GM12878 (cell line): ENCODE data around the gene DGKB. TPM values are rescaled to one million over a fixed set of nuclear protein-coding genes. Genes with fewer than 3 reads are reported as not detected.

ENCODE experiments used
- ATAC-seq: fragments of 200-7000 bp; cut with Tn5 transposase; 3 replicates; pipeline ENCODE4 v1.9.1; 2020; ENCODE audit warnings: mild to moderate bottlenecking, moderate library complexity
- BruUV-seq: library from RNA; stranded (reverse); fragments of 400-500 nt; replicated peaks from 2 replicates; lab custom pipeline; 2021; lab: Mats Ljungman, UMichigan
- CTCF ChIA-PET: fragments of 300-600 bp; sonication (Branson Sonifier 250); formaldehyde crosslinking; extraction: SDS; loops from one replicate; lab custom pipeline; 2021; ENCODE audit warnings: inconsistent platforms; lab: Yijun Ruan, JAX
- POLR2A ChIA-PET: fragments of 350-600 bp; formaldehyde crosslinking; extraction: SDS; loops from one replicate; lab custom pipeline; 2021; ENCODE audit warnings: inconsistent platforms; lab: Charles Lee
- RAD21 ChIA-PET: fragments of 300-600 bp; sonication (Branson Sonifier 250); formaldehyde crosslinking; loops from one replicate; lab custom pipeline; 2023; ENCODE audit warnings: antibody characterized with exemption; ENCODE audit not compliant: unreplicated experiment; lab: Charles Lee
- SMC1A ChIA-PET: fragments of 300-600 bp; sonication (Branson Sonifier 250); formaldehyde crosslinking; loops from one replicate; lab custom pipeline; 2023; ENCODE audit not compliant: unreplicated experiment, uncharacterized antibody; lab: Charles Lee
- DNase-seq: peaks from one replicate; pipeline ENCODE4 v3.0.0-alpha.2; 2011; ENCODE audit warnings: low read depth, low spot score
- FAIRE-seq: peaks from 3 replicates; lab custom pipeline; 2011; peaks lifted over from hg19 to GRCh38; lab: Jason Lieb, UNC
- H2AFZ ChIP-seq: 2 replicates; pipeline ENCODE4 v1.6.0; 2011; ENCODE audit warnings: low read depth, low read length, control low read depth; ENCODE audit not compliant: control insufficient read depth
- H3K27ac ChIP-seq: 2 replicates; pipeline ENCODE4 v1.5.1; 2011; ENCODE audit warnings: control low read depth; ENCODE audit not compliant: control insufficient read depth, insufficient read depth
- H3K27me3 ChIP-seq, 2 experiments: replicated peaks in 1 of 2; 2 replicates each; pipeline versions ENCODE4 v1.6.0 to v1.6.1; 2011; ENCODE audit warnings: low read length in 1 of 2; ENCODE audit not compliant: control insufficient read depth in 2 of 2, insufficient read depth in 2 of 2
- H3K36me3 ChIP-seq, 2 experiments: 2 replicates each; pipeline ENCODE4 v1.5.1; 2011; ENCODE audit warnings: low read length in 1 of 2; ENCODE audit not compliant: control insufficient read depth in 2 of 2, insufficient read depth in 2 of 2
- H3K4me1 ChIP-seq: 2 replicates; pipeline ENCODE4 v1.6.1; 2011; ENCODE audit warnings: mild to moderate bottlenecking, low read length, moderate library complexity, mixed read lengths; ENCODE audit not compliant: control insufficient read depth, insufficient read depth
- H3K4me2 ChIP-seq: 2 replicates; pipeline ENCODE4 v1.6.0; 2011; ENCODE audit warnings: control low read depth; ENCODE audit not compliant: control insufficient read depth, insufficient read depth
- H3K4me3 ChIP-seq: fragments of 200-600 bp; sonication (generic); 2 replicates; pipeline ENCODE4 v1.5.1; 2016
- H3K79me2 ChIP-seq: 2 replicates; pipeline ENCODE4 v1.6.0; 2011; ENCODE audit warnings: low read length; ENCODE audit not compliant: control insufficient read depth, insufficient read depth
- H3K9ac ChIP-seq: 2 replicates; pipeline ENCODE4 v1.8.0; 2011; ENCODE audit warnings: low read length, control low read depth, mixed read lengths; ENCODE audit not compliant: control insufficient read depth, insufficient read depth
- H3K9me3 ChIP-seq: replicated peaks from 3 replicates; pipeline ENCODE4 v1.5.1; 2011; ENCODE audit warnings: mild to moderate bottlenecking, low read length; ENCODE audit not compliant: control insufficient read depth, insufficient read depth
- H4K20me1 ChIP-seq: 2 replicates; pipeline ENCODE4 v1.6.0; 2011; ENCODE audit not compliant: control insufficient read depth, insufficient read depth
- BCLAF1 ChIP-seq: fragments of 450-650 bp; IDR thresholded peaks from 2 replicates; pipeline ENCODE4 v1.6.1; 2017; ENCODE audit warnings: antibody characterized with exemption, mild to moderate bottlenecking, moderate library complexity
- CBFB ChIP-seq: IDR thresholded peaks from 2 replicates; pipeline ENCODE4 v1.6.1; 2016; ENCODE audit warnings: antibody characterized with exemption, low read depth
- ESRRA ChIP-seq: IDR thresholded peaks from 2 replicates; pipeline ENCODE4 v1.6.1; 2012; ENCODE audit warnings: mild to moderate bottlenecking, low read length, improper control_type of control experiment
- HDAC2 ChIP-seq: fragments of 200-600 bp; sonication (generic); IDR thresholded peaks from 2 replicates; pipeline ENCODE4 v1.6.1; 2017
- IKZF1 ChIP-seq: fragments of 450-650 bp; conservative IDR thresholded peaks from 2 replicates; pipeline ENCODE4 v1.6.1; 2017; ENCODE audit warnings: antibody characterized with exemption, mild to moderate bottlenecking
- MLLT1 ChIP-seq: fragments of 450-650 bp; IDR thresholded peaks from 2 replicates; pipeline ENCODE4 v1.6.1; 2016; ENCODE audit warnings: mild to moderate bottlenecking
- PBX3 ChIP-seq: IDR thresholded peaks from 2 replicates; pipeline ENCODE4 v1.6.1; 2011; ENCODE audit warnings: mild to moderate bottlenecking, low read depth, low read length, moderate library complexity; ENCODE audit not compliant: insufficient replicate concordance
- POLR2AphosphoS2 ChIP-seq: IDR thresholded peaks from 2 replicates; pipeline ENCODE4 v1.6.1; 2011; ENCODE audit warnings: low read depth, mild to moderate bottlenecking, low read length, improper control_type of control experiment, moderate library complexity
- RUNX3 ChIP-seq: IDR thresholded peaks from 2 replicates; pipeline ENCODE4 v1.6.1; 2012; ENCODE audit warnings: low read length, inconsistent platforms
- ZBTB33 ChIP-seq: fragments of 450-650 bp; IDR thresholded peaks from 2 replicates; pipeline ENCODE4 v1.6.1; 2017; ENCODE audit warnings: mild to moderate bottlenecking
- ZBTB40 ChIP-seq: fragments of 450-650 bp; IDR thresholded peaks from 2 replicates; pipeline ENCODE4 v1.6.1; 2016; ENCODE audit warnings: mild to moderate bottlenecking, moderate library complexity, borderline replicate concordance
- whole genome bisulfite sequencing: methylation state at CpG from one replicate; pipeline ENCODE4 v1.1.6; 2016; ENCODE audit warnings: low lambda C conversion rate; ENCODE audit not compliant: insufficient replicate concordance, insufficient coverage; ENCODE audit errors: missing lambda C conversion rate; 5-methylcytosine and 5-hydroxymethylcytosine counted together
- in situ Hi-C: fragments of 300-500 bp; cut with MboI; formaldehyde crosslinking; loops from 9 replicates; pipeline ENCODE4 v1.14.3; 2018; ENCODE audit warnings: mixed read lengths
- intact Hi-C: fragments of 100-400 bp; cut with micrococcal nuclease; formaldehyde crosslinking; loops from one replicate; pipeline ENCODE4 v1.14.2; 2022; ENCODE audit not compliant: unreplicated experiment
- polyA plus RNA-seq, 11 experiments: library from polyadenylated mRNA; depleted of rRNA in 4 of 11; unstranded in 6 of 11; stranded (reverse) in 5 of 11; fragments of >200 nt; fragmentation: Nextera tagmentation in 4 of 11; fragmentation: Illumina TruSeq in 1 of 11; extraction: Ambion mirVana in 4 of 11; extraction: Trizol in 1 of 11; gene quantifications; 1 replicate in 1 of 11; 2 replicates in 10 of 11; pipeline versions ENCODE4 v1.2.1 to v1.2.3, GENCODE V29; 2011 to 2016; ENCODE audit warnings: inconsistent platforms in 2 of 11, missing spikeins in 2 of 11, low read depth in 1 of 11
- total RNA-seq, 4 experiments: library from RNA; depleted of rRNA in 3 of 4; stranded (reverse); fragments of >200 nt in 3 of 4; fragmentation: Illumina TruSeq in 1 of 4; extraction: Trizol in 1 of 4; gene quantifications; 2 replicates each; pipeline versions ENCODE4 v1.2.1 to v1.2.3, GENCODE V29; 2013 to 2021

Gene DGKB
- total and polyA plus RNA-seq, 10 of the 15 experiments (the other 5 are each of a cell fraction or from before 2014, with no cell fraction given), result 0.02 to 0.10 (median 0.04) TPM; not detected in 6

GRCh38 chr7:14229047-14229446 lies 673.5 kb downstream of the DGKB start (continued):
- TF ChIP-seq ZBTB33 (no peak), POLR2AphosphoS2 (no peak), ZBTB40 (no peak), CBFB (no peak), ESRRA (no peak)
- TF ChIP-seq, all 136 proteins: peak for 0

- ChIA-PET SMC1A (interaction anchor here (0.9 kb wide), 1 partner anchor 27 kb away, joined by 3 read pairs; no protein-coding TSS in a partner anchor), RAD21 (no interaction called here), POLR2A (no interaction called here), CTCF (no interaction called here)
- H3K36me3 ChIP-seq, result no peaks in the 10 kb centered on the region
- no peak overlapping the region for H3K4me3 ChIP-seq
- no peaks in the 10 kb centered on the region for H3K4me1 ChIP-seq
- ATAC-seq (no peak), FAIRE-seq (no peak), DNase-seq (no peak)
- no TSS peak for BruUV-seq
- in situ Hi-C loops, result no loop called here
- H2AFZ ChIP-seq, result no peak overlapping the region
- 57% methylated on average over 4 of the region's 4 CpGs for WGBS
- H3K4me2 ChIP-seq, result no peak overlapping the region
- no peaks in the 10 kb centered on the region for H3K79me2 ChIP-seq
- no peaks in the 10 kb centered on the region for H3K27me3 ChIP-seq
- intact Hi-C loops, result no loop called here
- no peak overlapping the region for H3K9ac ChIP-seq
- no peaks in the 10 kb centered on the region for H3K9me3 ChIP-seq
- no peak overlapping the region for H3K27ac ChIP-seq
- no peaks in the 10 kb centered on the region for H4K20me1 ChIP-seq
- TF ChIP-seq PBX3, result no peak
- TF ChIP-seq HDAC2, result no peak
- no peak for TF ChIP-seq MLLT1
- no peak for TF ChIP-seq IKZF1
- no peak for TF ChIP-seq RUNX3
- TF ChIP-seq BCLAF1, result no peak
Observed at GRCh38 chr7:14228341-14228740, 674.2 kb downstream of the DGKB start.
